Neural cell (in vitro differentiated cells): ENCODE results near the gene TTC23.

ENCODE experiments used
- EP300 ChIP-seq: fragments of 450-650 bp; conservative IDR thresholded peaks from 2 replicates; pipeline ENCODE4 v1.6.1; 2014; ENCODE audit warnings: antibody characterized with exemption, mild to moderate bottlenecking, moderate library complexity; ENCODE audit not compliant: poor library complexity, severe bottlenecking
- EZH2 ChIP-seq: fragments of 200-600, 300-800 bp; shearing (Covaris generic), sonication (generic); IDR thresholded peaks from 2 replicates; pipeline ENCODE4 v1.6.1; 2014; ENCODE audit warnings: antibody characterized with exemption, low read length, borderline replicate concordance, mild to moderate bottlenecking; ENCODE audit not compliant: insufficient read depth, poor library complexity, severe bottlenecking
- MXI1 ChIP-seq: fragments of 450-650 bp; conservative IDR thresholded peaks from 2 replicates; pipeline ENCODE4 v1.6.1; 2014; ENCODE audit warnings: antibody characterized with exemption, mild to moderate bottlenecking; ENCODE audit not compliant: poor library complexity, severe bottlenecking
- POLR2AphosphoS5 ChIP-seq: IDR thresholded peaks from 2 replicates; pipeline ENCODE4 v1.6.1; 2012
- RAD21 ChIP-seq: fragments of 450-650 bp; conservative IDR thresholded peaks from 2 replicates; pipeline ENCODE4 v1.6.1; 2014; ENCODE audit warnings: antibody characterized with exemption, mild to moderate bottlenecking, moderate library complexity
- SMC3 ChIP-seq: fragments of 450-650 bp; conservative IDR thresholded peaks from 2 replicates; pipeline ENCODE4 v1.6.1; 2014; ENCODE audit warnings: antibody characterized with exemption, mild to moderate bottlenecking, moderate library complexity; ENCODE audit not compliant: poor library complexity
- TAF1 ChIP-seq: IDR thresholded peaks from 2 replicates; pipeline ENCODE4 v1.6.1; 2012; ENCODE audit warnings: low read depth
- TF ChIP-seq, protein P1 (sequence below): fragments of 450-650 bp; IDR thresholded peaks from 2 replicates; pipeline ENCODE4 v1.5.1; 2014; ENCODE audit warnings: antibody characterized with exemption, mild to moderate bottlenecking, moderate library complexity; ENCODE audit not compliant: poor library complexity, severe bottlenecking

DNA sequence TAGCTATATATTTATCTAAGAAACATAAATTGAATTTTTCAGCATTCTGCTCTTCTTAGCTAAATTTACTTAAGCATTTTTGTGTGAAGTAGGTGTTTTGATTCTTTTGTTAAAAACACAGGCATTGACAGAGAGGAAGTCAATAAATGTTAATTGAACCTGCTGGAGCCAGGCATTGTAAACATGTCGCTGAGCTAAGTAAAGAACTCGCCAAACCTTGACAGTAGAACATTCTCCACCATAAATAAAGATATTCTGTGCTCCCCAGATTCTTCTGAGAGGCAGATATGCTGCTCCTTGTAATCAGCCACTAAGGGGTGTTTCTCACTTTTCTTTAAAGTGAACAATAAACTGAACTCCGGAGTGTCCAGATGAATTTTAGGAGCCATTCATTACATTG lies 106.1 kb downstream of the TTC23 start:
- TF ChIP-seq, protein P1, sequence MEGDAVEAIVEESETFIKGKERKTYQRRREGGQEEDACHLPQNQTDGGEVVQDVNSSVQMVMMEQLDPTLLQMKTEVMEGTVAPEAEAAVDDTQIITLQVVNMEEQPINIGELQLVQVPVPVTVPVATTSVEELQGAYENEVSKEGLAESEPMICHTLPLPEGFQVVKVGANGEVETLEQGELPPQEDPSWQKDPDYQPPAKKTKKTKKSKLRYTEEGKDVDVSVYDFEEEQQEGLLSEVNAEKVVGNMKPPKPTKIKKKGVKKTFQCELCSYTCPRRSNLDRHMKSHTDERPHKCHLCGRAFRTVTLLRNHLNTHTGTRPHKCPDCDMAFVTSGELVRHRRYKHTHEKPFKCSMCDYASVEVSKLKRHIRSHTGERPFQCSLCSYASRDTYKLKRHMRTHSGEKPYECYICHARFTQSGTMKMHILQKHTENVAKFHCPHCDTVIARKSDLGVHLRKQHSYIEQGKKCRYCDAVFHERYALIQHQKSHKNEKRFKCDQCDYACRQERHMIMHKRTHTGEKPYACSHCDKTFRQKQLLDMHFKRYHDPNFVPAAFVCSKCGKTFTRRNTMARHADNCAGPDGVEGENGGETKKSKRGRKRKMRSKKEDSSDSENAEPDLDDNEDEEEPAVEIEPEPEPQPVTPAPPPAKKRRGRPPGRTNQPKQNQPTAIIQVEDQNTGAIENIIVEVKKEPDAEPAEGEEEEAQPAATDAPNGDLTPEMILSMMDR = no peak
- no peak for TF ChIP-seq POLR2AphosphoS5
- TF ChIP-seq EP300 = no peak
- no peak for TF ChIP-seq RAD21
- TF ChIP-seq TAF1 = no peak
- no peak for TF ChIP-seq MXI1
- no peak for TF ChIP-seq EZH2
- TF ChIP-seq SMC3 = no peak
